PC-9 (cell line): ENCODE data around the gene SWI5.

ENCODE experiments used
- EZH2 ChIP-seq: fragments of 200-600 bp; sonication (generic); IDR thresholded peaks from 2 replicates; pipeline ENCODE4 v1.8.0; 2017; ENCODE audit warnings: antibody characterized with exemption, low read depth
- TF ChIP-seq, protein P1 (sequence below): fragments of 200-600 bp; sonication (generic); conservative IDR thresholded peaks from 2 replicates; pipeline ENCODE4 v1.6.1; 2017; ENCODE audit warnings: mixed run types, antibody characterized with exemption, mild to moderate bottlenecking, moderate library complexity

- TF ChIP-seq, protein P1, sequence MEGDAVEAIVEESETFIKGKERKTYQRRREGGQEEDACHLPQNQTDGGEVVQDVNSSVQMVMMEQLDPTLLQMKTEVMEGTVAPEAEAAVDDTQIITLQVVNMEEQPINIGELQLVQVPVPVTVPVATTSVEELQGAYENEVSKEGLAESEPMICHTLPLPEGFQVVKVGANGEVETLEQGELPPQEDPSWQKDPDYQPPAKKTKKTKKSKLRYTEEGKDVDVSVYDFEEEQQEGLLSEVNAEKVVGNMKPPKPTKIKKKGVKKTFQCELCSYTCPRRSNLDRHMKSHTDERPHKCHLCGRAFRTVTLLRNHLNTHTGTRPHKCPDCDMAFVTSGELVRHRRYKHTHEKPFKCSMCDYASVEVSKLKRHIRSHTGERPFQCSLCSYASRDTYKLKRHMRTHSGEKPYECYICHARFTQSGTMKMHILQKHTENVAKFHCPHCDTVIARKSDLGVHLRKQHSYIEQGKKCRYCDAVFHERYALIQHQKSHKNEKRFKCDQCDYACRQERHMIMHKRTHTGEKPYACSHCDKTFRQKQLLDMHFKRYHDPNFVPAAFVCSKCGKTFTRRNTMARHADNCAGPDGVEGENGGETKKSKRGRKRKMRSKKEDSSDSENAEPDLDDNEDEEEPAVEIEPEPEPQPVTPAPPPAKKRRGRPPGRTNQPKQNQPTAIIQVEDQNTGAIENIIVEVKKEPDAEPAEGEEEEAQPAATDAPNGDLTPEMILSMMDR: no peak
- no peak for TF ChIP-seq EZH2
Observed at GRCh38 chr9:128262687-128263086, 13.4 kb upstream of the SWI5 start.
